IMR-90 (cell line): ENCODE measurements around the gene OR8B4. TPM values are rescaled to one million over a fixed set of nuclear protein-coding genes. Genes with fewer than 3 reads are reported as not detected.

Experiments
- ATAC-seq: fragments of 200-7000 bp; cut with Tn5 transposase; 2 replicates; pipeline ENCODE4 v1.9.1; 2020; ENCODE audit warnings: low read depth, mild to moderate bottlenecking, moderate library complexity
- BruUV-seq: library from RNA; stranded (reverse); fragments of 400-500 nt; replicated peaks from 2 replicates; lab custom pipeline; 2021; lab: Mats Ljungman, UMichigan
- CTCF ChIA-PET: fragments of 300-600 bp; formaldehyde crosslinking; extraction: SDS; loops from one replicate; lab custom pipeline; 2021; ENCODE audit warnings: antibody characterized with exemption; lab: Yijun Ruan, JAX
- POLR2A ChIA-PET: fragments of 300-600 bp; sonication (Branson Sonifier 250); formaldehyde crosslinking; loops from one replicate; lab custom pipeline; 2022; ENCODE audit warnings: antibody characterized with exemption; ENCODE audit not compliant: unreplicated experiment; lab: Charles Lee
- DNase-seq: peaks from one replicate; pipeline ENCODE4 v3.0.0; 2013
- H2AFZ ChIP-seq: replicated peaks from 2 replicates; pipeline ENCODE3; 2013; ENCODE audit warnings: low read length, mild to moderate bottlenecking; ENCODE audit not compliant: poor library complexity
- H2AK5ac ChIP-seq: 2 replicates; pipeline ENCODE4 v1.6.1; 2013; ENCODE audit warnings: low read depth, low read length, inconsistent platforms
- H2AK9ac ChIP-seq: replicated peaks from 2 replicates; pipeline ENCODE3; 2013; ENCODE audit warnings: mild to moderate bottlenecking, low read depth, low read length, moderate library complexity; ENCODE audit not compliant: poor library complexity
- H2BK120ac ChIP-seq: 2 replicates; pipeline ENCODE4 v1.6.1; 2013; ENCODE audit warnings: low read depth, low read length, inconsistent platforms
- H2BK15ac ChIP-seq: 3 replicates; pipeline ENCODE4 v1.6.1; 2013; ENCODE audit warnings: low read depth, low read length, inconsistent platforms
- H2BK20ac ChIP-seq: 2 replicates; pipeline ENCODE4 v1.6.1; 2013; ENCODE audit warnings: low read depth, mild to moderate bottlenecking, inconsistent platforms, low read length, moderate library complexity
- H2BK5ac ChIP-seq: 2 replicates; pipeline ENCODE4 v1.6.1; 2013; ENCODE audit warnings: mild to moderate bottlenecking, low read depth, low read length, inconsistent platforms; ENCODE audit not compliant: poor library complexity, severe bottlenecking
- H3K14ac ChIP-seq: replicated peaks from 2 replicates; pipeline ENCODE4 v1.6.1; 2013; ENCODE audit warnings: low read depth, low read length, inconsistent platforms
- H3K18ac ChIP-seq: 2 replicates; pipeline ENCODE4 v1.6.1; 2013; ENCODE audit warnings: low read depth, low read length, control low read depth
- H3K23ac ChIP-seq: 2 replicates; pipeline ENCODE4 v1.6.1; 2013; ENCODE audit warnings: low read depth, low read length, inconsistent platforms
- H3K27ac ChIP-seq: 2 replicates; pipeline ENCODE4 v1.5.1; 2013; ENCODE audit warnings: mild to moderate bottlenecking, control low read depth, low read length; ENCODE audit not compliant: insufficient read depth
- H3K27me3 ChIP-seq: 2 replicates; pipeline ENCODE4 v1.6.1; 2013; ENCODE audit warnings: low read length; ENCODE audit not compliant: control insufficient read depth, insufficient read depth
- H3K36me3 ChIP-seq: 2 replicates; pipeline ENCODE4 v1.6.1; 2013; ENCODE audit warnings: low read length, mixed read lengths; ENCODE audit not compliant: control insufficient read depth, insufficient read depth
- H3K4ac ChIP-seq: 2 replicates; pipeline ENCODE4 v1.6.1; 2013; ENCODE audit warnings: low read depth, low read length, inconsistent platforms
- H3K4me1 ChIP-seq: 2 replicates; pipeline ENCODE4 v1.6.1; 2013; ENCODE audit warnings: low read length, mixed read lengths; ENCODE audit not compliant: control insufficient read depth, insufficient read depth
- H3K4me2 ChIP-seq: 2 replicates; pipeline ENCODE4 v1.6.1; 2013; ENCODE audit warnings: low read depth, mild to moderate bottlenecking, control low read depth, low read length, moderate library complexity
- H3K4me3 ChIP-seq: 2 replicates; pipeline ENCODE4 v1.5.1; 2013; ENCODE audit warnings: low read depth, mild to moderate bottlenecking, control low read depth, low read length, moderate library complexity; ENCODE audit not compliant: insufficient read depth
- H3K56ac ChIP-seq: 2 replicates; pipeline ENCODE4 v1.6.1; 2013; ENCODE audit warnings: low read length, inconsistent platforms; ENCODE audit not compliant: insufficient read depth; ENCODE audit errors: extremely low read depth
- H3K79me1 ChIP-seq, 2 experiments: 2 replicates each; pipeline ENCODE4 v1.6.1; 2013; ENCODE audit warnings: low read length in 2 of 2, inconsistent platforms in 1 of 2, low read depth in 1 of 2
- H3K9ac ChIP-seq: 2 replicates; pipeline ENCODE4 v1.6.1; 2013; ENCODE audit warnings: low read depth, low read length, control low read depth
- H3K9me1 ChIP-seq: 2 replicates; pipeline ENCODE4 v1.6.1; 2013; ENCODE audit warnings: low read length, inconsistent platforms; ENCODE audit not compliant: insufficient read depth
- H3K9me3 ChIP-seq: 2 replicates; pipeline ENCODE4 v1.6.1; 2013; ENCODE audit warnings: low read length; ENCODE audit not compliant: control insufficient read depth, insufficient read depth
- H4K20me1 ChIP-seq: 2 replicates; pipeline ENCODE4 v1.6.1; 2013; ENCODE audit warnings: low read length, inconsistent platforms; ENCODE audit not compliant: insufficient read depth
- H4K5ac ChIP-seq: 2 replicates; pipeline ENCODE4 v1.6.1; 2013; ENCODE audit warnings: mild to moderate bottlenecking, low read depth, low read length, control low read depth
- H4K8ac ChIP-seq, 2 experiments: 2 replicates each; pipeline ENCODE4 v1.6.1; 2013; ENCODE audit warnings: low read depth in 2 of 2, low read length in 2 of 2, control low read depth in 1 of 2, inconsistent platforms in 1 of 2
- H4K91ac ChIP-seq: 2 replicates; pipeline ENCODE4 v1.6.1; 2013; ENCODE audit warnings: low read depth, low read length, inconsistent platforms; ENCODE audit not compliant: insufficient read depth
- BHLHE40 ChIP-seq: fragments of 150-350 bp; IDR thresholded peaks from 2 replicates; pipeline ENCODE4 v1.6.1; 2016; ENCODE audit warnings: mild to moderate bottlenecking, low read depth, low read length
- CEBPB ChIP-seq: IDR thresholded peaks from 2 replicates; pipeline ENCODE4 v1.6.1; 2012; ENCODE audit warnings: low read depth, low read length, improper control_type of control experiment
- CHD1 ChIP-seq: IDR thresholded peaks from 2 replicates; pipeline ENCODE4 v1.6.1; 2012; ENCODE audit warnings: low read depth, low read length, improper control_type of control experiment
- FOS ChIP-seq: fragments of 150-350 bp; IDR thresholded peaks from 2 replicates; pipeline ENCODE4 v1.6.1; 2016; ENCODE audit warnings: low read depth, low read length
- MAFK ChIP-seq: IDR thresholded peaks from 2 replicates; pipeline ENCODE4 v1.6.1; 2012; ENCODE audit warnings: low read depth, low read length, improper control_type of control experiment
- MAZ ChIP-seq: IDR thresholded peaks from 2 replicates; pipeline ENCODE4 v1.6.1; 2012; ENCODE audit warnings: low read depth, mild to moderate bottlenecking, low read length, improper control_type of control experiment, moderate library complexity, borderline replicate concordance
- MXI1 ChIP-seq: IDR thresholded peaks from 2 replicates; pipeline ENCODE4 v1.6.1; 2012; ENCODE audit warnings: low read depth, mild to moderate bottlenecking, low read length, moderate library complexity, borderline replicate concordance
- NFE2L2 ChIP-seq: fragments of 150-350 bp; IDR thresholded peaks from 2 replicates; pipeline ENCODE4 v1.6.1; 2016; ENCODE audit warnings: low read depth, mild to moderate bottlenecking, low read length
- POLR2A ChIP-seq: IDR thresholded peaks from 2 replicates; pipeline ENCODE4 v1.6.1; 2012; ENCODE audit warnings: mild to moderate bottlenecking, low read depth, low read length
- RAD21 ChIP-seq: IDR thresholded peaks from 2 replicates; pipeline ENCODE4 v1.6.1; 2012; ENCODE audit warnings: low read length, improper control_type of control experiment
- RCOR1 ChIP-seq: IDR thresholded peaks from 2 replicates; pipeline ENCODE4 v1.6.1; 2012; ENCODE audit warnings: mild to moderate bottlenecking, low read length, improper control_type of control experiment; ENCODE audit not compliant: insufficient replicate concordance
- RFX5 ChIP-seq: IDR thresholded peaks from 2 replicates; pipeline ENCODE4 v1.8.0; 2012; ENCODE audit warnings: low read depth, mild to moderate bottlenecking, low read length, moderate library complexity
- SMC3 ChIP-seq: fragments of 150-350 bp; IDR thresholded peaks from 2 replicates; pipeline ENCODE4 v1.6.1; 2016; ENCODE audit warnings: low read depth, mild to moderate bottlenecking, antibody characterized with exemption, low read length, moderate library complexity
- WGBS, 2 experiments: methylation state at CpG; one replicate each; pipeline versions ENCODE4 v1.1.5 to v1.1.7; 2013; ENCODE audit warnings: missing lambda C conversion rate in 2 of 2; ENCODE audit not compliant: insufficient read length in 1 of 2; ENCODE audit errors: extremely low coverage in 2 of 2; 5-methylcytosine and 5-hydroxymethylcytosine counted together
- dilution Hi-C: fragments of 300-500 bp; cut with HindIII; formaldehyde crosslinking; loops from one replicate; pipeline ENCODE4 v1.14.3; 2018; ENCODE audit warnings: low sequenced_read_pairs; ENCODE audit not compliant: unreplicated experiment
- in situ Hi-C: fragments of 300-500 bp; cut with MboI; formaldehyde crosslinking; loops from 3 replicates; pipeline ENCODE4 v1.14.3; 2019; ENCODE audit warnings: low sequenced_read_pairs, inconsistent platforms, mixed read lengths
- intact Hi-C: fragments of 100-400 bp; cut with micrococcal nuclease; formaldehyde crosslinking; loops from 2 replicates; pipeline ENCODE4 v1.10.0; 2022
- polyA plus RNA-seq, 3 experiments: library from polyadenylated mRNA; depleted of rRNA; stranded (reverse); fragments of >200 nt; gene quantifications; 2 replicates each; pipeline ENCODE4 v1.2.3, GENCODE V29; 2012; ENCODE audit warnings: low replicate concordance in 1 of 3
- total RNA-seq: library from RNA; depleted of rRNA; stranded (reverse); fragments of >200 nt; gene quantifications from 2 replicates; pipeline ENCODE4 v1.2.3, GENCODE V29; 2012
- TF ChIP-seq, protein P1 (sequence below): fragments of 150-350 bp; IDR thresholded peaks from 2 replicates; pipeline ENCODE4 v1.6.1; 2017; ENCODE audit warnings: mild to moderate bottlenecking, antibody characterized with exemption, low read length, low read depth
- TF ChIP-seq, protein P2 (sequence below): conservative IDR thresholded peaks from 2 replicates; pipeline ENCODE4 v1.5.1; 2012; ENCODE audit warnings: mild to moderate bottlenecking, low read depth, low read length, improper control_type of control experiment
- TF ChIP-seq, protein P3 (sequence below): fragments of 150-350 bp; IDR thresholded peaks from 2 replicates; pipeline ENCODE4 v1.6.1; 2016; ENCODE audit warnings: low read depth, mild to moderate bottlenecking, low read length, moderate library complexity, borderline replicate concordance

OR8B4 gene
- total and polyA plus RNA-seq, 2 of the 4 experiments (the other 2 are of a cell fraction): not detected

DNA sequence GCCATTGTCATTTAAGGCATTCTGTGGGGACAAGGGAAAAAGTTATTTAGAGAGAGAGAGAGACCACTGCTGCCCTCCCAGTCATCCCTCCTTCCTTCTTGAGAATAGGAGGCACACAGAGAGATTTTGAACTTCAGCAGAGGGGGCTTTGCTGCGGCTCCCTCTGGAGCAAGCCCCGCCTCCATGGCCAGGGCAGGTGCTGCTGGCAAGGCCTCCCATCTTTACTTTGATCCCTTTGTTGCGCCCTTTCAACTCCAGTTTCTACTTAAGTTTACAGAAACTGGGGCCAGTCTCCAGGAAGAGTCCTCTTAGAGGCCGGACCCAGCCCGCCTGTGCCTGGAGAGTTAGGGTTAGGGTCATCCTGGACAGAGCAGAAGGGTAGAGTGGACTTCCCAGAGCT is 16.4 kb upstream of the OR8B4 start:
- Histone ChIP-seq H3K9ac (no peak overlapping the region), H2BK15ac (no peak overlapping the region), H2BK5ac (no peak overlapping the region), H2BK20ac (no peak overlapping the region), H3K4me2 (no peak overlapping the region), H4K8ac (no peak overlapping the region), H3K27ac (no peak overlapping the region), H3K79me1 (no peaks in the 10 kb centered on the region), H3K14ac (no peak overlapping the region), H3K4me1 (no peaks in the 10 kb centered on the region), H2AK5ac (no peak overlapping the region), H2AK9ac (no peak overlapping the region), H2BK120ac (no peak overlapping the region), H3K9me1 (no peaks in the 10 kb centered on the region), H3K36me3 (no peaks in the 10 kb centered on the region), H4K91ac (no peak overlapping the region), H4K20me1 (no peaks in the 10 kb centered on the region), H3K56ac (no peak overlapping the region), H3K9me3 (no peaks in the 10 kb centered on the region), H3K4ac (no peak overlapping the region), H2AFZ (no peak overlapping the region), H4K5ac (no peak overlapping the region), H3K23ac (no peak overlapping the region), H3K4me3 (no peak overlapping the region), H3K27me3 (no peaks in the 10 kb centered on the region; the same call in 1 of the 2 replicates), H3K18ac (no peak overlapping the region)
- ATAC-seq (no peak), DNase-seq (no peak)
- ChIA-PET POLR2A (no interaction called here), CTCF (no interaction called here)
- dilution Hi-C loops (no loop called here), intact Hi-C loops (no loop called here), in situ Hi-C loops (no loop called here)
- TF ChIP-seq, protein P1, sequence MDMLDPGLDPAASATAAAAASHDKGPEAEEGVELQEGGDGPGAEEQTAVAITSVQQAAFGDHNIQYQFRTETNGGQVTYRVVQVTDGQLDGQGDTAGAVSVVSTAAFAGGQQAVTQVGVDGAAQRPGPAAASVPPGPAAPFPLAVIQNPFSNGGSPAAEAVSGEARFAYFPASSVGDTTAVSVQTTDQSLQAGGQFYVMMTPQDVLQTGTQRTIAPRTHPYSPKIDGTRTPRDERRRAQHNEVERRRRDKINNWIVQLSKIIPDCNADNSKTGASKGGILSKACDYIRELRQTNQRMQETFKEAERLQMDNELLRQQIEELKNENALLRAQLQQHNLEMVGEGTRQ: no peak
- TF ChIP-seq FOS (no peak), BHLHE40 (no peak), CEBPB (no peak), MXI1 (no peak), NFE2L2 (no peak), MAFK (no peak), CHD1 (no peak), SMC3 (no peak), RCOR1 (no peak), RAD21 (no peak), POLR2A (no peak), MAZ (no peak), RFX5 (no peak)
- TF ChIP-seq, protein P2, sequence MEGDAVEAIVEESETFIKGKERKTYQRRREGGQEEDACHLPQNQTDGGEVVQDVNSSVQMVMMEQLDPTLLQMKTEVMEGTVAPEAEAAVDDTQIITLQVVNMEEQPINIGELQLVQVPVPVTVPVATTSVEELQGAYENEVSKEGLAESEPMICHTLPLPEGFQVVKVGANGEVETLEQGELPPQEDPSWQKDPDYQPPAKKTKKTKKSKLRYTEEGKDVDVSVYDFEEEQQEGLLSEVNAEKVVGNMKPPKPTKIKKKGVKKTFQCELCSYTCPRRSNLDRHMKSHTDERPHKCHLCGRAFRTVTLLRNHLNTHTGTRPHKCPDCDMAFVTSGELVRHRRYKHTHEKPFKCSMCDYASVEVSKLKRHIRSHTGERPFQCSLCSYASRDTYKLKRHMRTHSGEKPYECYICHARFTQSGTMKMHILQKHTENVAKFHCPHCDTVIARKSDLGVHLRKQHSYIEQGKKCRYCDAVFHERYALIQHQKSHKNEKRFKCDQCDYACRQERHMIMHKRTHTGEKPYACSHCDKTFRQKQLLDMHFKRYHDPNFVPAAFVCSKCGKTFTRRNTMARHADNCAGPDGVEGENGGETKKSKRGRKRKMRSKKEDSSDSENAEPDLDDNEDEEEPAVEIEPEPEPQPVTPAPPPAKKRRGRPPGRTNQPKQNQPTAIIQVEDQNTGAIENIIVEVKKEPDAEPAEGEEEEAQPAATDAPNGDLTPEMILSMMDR: no peak
- TF ChIP-seq, protein P3, sequence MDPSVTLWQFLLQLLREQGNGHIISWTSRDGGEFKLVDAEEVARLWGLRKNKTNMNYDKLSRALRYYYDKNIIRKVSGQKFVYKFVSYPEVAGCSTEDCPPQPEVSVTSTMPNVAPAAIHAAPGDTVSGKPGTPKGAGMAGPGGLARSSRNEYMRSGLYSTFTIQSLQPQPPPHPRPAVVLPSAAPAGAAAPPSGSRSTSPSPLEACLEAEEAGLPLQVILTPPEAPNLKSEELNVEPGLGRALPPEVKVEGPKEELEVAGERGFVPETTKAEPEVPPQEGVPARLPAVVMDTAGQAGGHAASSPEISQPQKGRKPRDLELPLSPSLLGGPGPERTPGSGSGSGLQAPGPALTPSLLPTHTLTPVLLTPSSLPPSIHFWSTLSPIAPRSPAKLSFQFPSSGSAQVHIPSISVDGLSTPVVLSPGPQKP: no peak
- BruUV-seq: no TSS peak
- WGBS, 2 experiments: no CpG with 5 or more reads among the region's 5 CpGs
